Heart left ventricle (tissue), 13 donors: Measurements from ENCODE around the gene SALL1.

Source experiments
- CTCF ChIP-seq, 12 donors: fragments of 200-600 bp; sonication (generic) in 4 of 12; IDR thresholded peaks; one replicate each; pipeline versions ENCODE4 v1.5.0 to v1.8.0; 2018 to 2022; ENCODE audit warnings: antibody characterized with exemption in 12 of 12, mild to moderate bottlenecking in 5 of 12
- POLR2A ChIP-seq, 2 donors: fragments of 450-650 bp; IDR thresholded peaks; one replicate each; pipeline ENCODE4 v1.6.1; 2017; ENCODE audit warnings: antibody characterized with exemption in 2 of 2, mild to moderate bottlenecking in 2 of 2, moderate library complexity in 2 of 2
- donor health status: ischemic (EF 13 %, LVEDD 7.1; RV severe dilation, severe dysfunction).
- donor health status: DM: no; HTN: yes; CAD: no.
- donor health status: DM: no; HTN: no; CAD: no.
- donor health status: ischemic (EF 25% LVEDD 6.9; RV normal size, moderate dysfunction).
- donor health status: ischemic (EF 25% LVEDD 5.7; RV mildly dilated, moderate dysfunction).
- donor health status: ischemic (EF 35%, LVEDD 5.7; RV mildly dilated, moderate dysfunction).
- donor health status: nonischemic (EF 11% LVEDD 7.7; RV severe dilation, severe dysfunction).
- donor health status: DM: yes; HTN: yes; CAD: no.
- donor health status: PGD.
- donor health status: ischemic (EF 29% LVEDD 5.4; RV normal size, mild dysfunction).
- donor health status: nonischemic (EF 23%, LVEDD 6.1; RV moderate dilation, normal function).

GRCh38 chr16:51155820-51156806 is 5.0 kb upstream of the SALL1 start:
- TF ChIP-seq CTCF (IDR thresholded peaks at IDR 0.05): no peak
- TF ChIP-seq POLR2A (IDR thresholded peaks at IDR 0.05): no peak
